HG02678 (cell line): ENCODE results near the gene NODAL.
"Not testable (repeated sequence)": the region's sequence is repeated elsewhere in the genome, so short reads cannot be mapped to it uniquely, and the experiment has no call there.

Source experiments
- ATAC-seq: cut with Tn5 transposase; IDR thresholded peaks from one replicate; pipeline ENCODE4 v1.9.1; 2021; ENCODE audit warnings: mild to moderate bottlenecking, moderate library complexity; ENCODE audit not compliant: unreplicated experiment

The NODAL gene

DNA sequence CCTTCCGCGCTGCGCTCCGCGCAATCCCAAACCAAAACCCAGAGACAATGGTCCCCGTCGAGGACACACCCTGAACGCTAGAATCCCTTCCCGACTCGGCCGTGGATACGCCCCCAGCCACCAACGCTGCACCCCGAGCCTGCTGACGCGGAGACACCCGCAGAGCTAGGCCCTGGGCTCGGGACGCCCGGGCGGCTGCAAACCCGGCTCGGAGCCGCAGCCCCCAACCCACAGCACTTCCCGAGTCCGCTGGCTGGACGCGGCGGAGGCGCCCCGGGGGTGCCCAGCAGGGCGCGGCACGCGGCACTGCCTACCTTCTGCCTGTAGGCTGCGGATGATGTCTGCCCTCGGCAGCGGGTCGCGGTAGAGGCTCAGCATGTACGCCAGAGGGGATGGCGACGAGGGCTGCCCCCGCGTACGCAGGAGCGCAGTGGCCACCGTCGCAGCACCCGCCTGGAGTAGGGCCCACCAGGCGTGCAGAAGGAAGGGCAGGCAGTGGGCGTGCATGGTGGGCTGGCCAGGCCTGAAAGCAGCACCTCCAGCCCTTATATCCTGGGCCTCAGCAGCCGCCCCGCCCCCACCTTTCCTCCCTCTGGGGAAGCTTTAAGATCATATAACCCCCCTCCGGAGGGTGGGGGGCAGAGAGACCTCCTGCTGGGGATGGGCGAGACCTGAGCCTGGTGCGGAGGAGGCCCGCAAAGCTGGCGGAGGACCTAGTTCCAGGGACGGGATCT lies at the start of gene NODAL:
NODAL (minus strand) TSS at position 521 of the 734 bp plus-strand sequence; CDS start at position 507, 14 bp downstream.
- no peak for ATAC-seq

GRCh38 chr10:70490142-70490541 lies 48.7 kb upstream of the NODAL start:
- ATAC-seq = no peak

GRCh38 chr10:70487824-70488223 lies 46.3 kb upstream of the NODAL start:
- ATAC-seq = no peak

- not testable (repeated sequence) for ATAC-seq
Measured at GRCh38 chr10:70483872-70484271, 42.4 kb upstream of the NODAL start.

DNA sequence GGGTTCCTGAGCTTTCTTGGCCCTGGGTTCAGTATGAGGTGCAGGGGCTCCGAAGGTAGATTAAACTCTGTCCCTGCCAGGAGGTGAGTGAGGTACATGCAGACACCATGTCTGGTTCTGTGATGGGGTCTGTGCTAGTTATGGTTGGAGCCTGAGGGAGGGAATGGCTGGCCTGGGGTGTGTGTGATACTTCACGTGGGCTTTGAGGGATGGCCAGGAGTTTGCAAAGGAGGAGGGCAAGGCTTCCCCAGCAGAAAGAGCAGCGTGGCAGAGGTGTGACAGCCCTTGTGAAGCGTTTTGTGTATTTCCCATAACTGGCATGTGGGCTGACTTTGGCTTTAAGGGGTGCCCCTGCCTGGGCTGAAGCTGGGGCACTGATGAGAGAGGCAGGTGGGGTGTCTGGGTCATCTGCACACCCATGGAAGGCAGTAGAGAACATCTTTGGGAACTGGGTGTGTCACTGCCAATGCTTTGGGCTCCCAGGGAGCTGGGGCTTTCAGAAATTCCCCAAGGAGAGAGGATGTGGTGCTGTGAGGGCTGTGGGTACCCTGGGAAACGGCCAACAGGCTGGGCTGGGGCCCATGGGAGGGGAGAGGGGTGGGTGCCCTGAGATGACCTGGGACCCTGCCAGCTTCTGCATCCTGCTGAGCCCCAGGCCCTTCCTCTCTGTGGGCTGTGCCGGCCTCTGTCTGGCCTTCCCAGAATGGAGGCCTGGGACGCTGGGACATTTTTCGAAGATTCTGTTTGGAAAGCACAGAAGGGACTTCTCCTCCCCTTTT lies 41.7 kb upstream of the NODAL start:
- no peak for ATAC-seq

DNA sequence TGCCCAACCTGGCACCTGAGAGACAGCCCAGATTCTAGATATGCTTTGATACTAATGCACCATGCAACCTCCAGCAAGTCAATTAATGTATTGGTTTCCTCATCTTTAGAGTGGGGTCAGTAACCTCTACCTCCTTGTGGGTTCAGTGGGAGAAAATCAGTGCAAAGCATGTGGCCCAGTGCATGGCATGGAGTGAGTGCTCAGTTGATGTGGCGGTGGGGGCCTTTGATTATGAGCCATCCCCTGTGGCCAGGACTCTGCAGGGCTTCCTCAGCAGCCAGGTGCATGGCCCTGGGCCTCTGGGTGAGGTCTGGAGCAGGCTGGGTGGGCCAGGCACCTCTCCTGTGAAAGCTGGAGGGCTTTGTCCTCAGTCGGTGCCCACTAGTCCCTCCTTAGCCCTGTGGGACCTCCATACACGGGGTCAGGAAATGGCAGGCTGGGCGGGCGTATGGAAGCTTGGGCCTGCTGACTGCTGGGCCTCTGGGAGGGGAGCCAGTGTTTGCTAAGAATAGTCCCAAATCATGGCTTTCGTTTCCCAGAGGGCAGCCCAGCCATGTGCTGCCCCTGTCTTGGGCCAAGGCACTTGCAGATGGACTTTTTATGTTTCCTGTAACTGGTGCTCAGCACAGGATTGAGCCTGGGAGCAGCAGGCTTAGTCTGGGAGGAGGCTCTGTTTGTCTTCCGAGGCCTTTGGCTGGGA lies 40.5 kb upstream of the NODAL start:
- ATAC-seq = no peak

DNA sequence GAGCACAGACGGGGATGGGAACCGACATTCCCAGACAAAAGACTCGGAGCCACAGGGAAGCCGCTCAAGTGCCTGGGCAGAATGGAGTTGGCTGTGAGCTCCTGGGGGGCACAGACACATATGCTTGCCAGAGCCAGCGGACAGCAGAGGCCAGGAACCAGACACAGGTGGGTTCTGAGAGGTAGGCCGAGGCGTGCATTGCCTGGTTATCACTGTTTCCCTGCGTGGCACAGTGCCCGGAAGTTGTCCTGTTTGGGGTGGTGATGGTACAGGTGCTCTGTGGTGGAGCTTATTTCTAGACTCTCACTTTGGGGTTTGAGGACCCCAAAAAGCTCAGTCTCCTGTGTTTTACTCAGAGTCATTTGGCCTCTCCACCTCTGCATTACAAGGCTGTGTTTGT lies 39.6 kb upstream of the NODAL start:
- ATAC-seq = no peak

DNA sequence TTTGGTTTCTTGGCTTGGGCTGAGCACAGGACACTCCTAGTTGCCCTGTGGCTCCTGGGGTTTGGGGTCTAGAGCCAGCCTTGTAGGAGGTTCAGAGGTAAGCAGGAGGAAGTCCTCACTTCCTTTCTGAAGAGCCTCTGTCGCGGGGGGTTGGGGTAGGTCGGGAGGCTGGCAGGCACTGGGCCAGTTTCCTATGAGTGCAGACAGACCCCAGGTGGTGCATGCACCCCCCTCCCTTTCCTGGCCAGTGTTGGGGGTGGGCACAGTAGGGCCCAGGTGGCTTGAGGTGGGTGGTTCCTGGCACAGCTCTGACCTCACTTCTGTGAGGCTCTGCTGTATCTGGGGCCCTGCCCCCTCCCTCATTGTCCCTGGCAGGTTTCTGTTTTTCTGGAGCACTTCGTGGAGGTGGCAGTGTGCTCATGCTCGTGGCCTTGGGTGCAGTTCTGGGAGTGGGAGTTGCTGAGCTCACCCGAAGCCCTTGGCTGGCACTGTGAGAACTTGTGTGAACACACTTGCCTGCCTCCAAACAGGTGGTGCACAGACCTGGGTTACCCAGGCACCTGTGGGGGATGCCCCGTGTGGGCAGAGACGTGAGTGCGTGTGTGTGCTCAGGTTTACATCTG lies 38.9 kb upstream of the NODAL start:
- ATAC-seq = no peak

GRCh38 chr10:70479626-70480238 lies 38.3 kb upstream of the NODAL start:
- ATAC-seq = no peak

- no peak for ATAC-seq
Measured at GRCh38 chr10:70479165-70479581, 37.7 kb upstream of the NODAL start.

DNA sequence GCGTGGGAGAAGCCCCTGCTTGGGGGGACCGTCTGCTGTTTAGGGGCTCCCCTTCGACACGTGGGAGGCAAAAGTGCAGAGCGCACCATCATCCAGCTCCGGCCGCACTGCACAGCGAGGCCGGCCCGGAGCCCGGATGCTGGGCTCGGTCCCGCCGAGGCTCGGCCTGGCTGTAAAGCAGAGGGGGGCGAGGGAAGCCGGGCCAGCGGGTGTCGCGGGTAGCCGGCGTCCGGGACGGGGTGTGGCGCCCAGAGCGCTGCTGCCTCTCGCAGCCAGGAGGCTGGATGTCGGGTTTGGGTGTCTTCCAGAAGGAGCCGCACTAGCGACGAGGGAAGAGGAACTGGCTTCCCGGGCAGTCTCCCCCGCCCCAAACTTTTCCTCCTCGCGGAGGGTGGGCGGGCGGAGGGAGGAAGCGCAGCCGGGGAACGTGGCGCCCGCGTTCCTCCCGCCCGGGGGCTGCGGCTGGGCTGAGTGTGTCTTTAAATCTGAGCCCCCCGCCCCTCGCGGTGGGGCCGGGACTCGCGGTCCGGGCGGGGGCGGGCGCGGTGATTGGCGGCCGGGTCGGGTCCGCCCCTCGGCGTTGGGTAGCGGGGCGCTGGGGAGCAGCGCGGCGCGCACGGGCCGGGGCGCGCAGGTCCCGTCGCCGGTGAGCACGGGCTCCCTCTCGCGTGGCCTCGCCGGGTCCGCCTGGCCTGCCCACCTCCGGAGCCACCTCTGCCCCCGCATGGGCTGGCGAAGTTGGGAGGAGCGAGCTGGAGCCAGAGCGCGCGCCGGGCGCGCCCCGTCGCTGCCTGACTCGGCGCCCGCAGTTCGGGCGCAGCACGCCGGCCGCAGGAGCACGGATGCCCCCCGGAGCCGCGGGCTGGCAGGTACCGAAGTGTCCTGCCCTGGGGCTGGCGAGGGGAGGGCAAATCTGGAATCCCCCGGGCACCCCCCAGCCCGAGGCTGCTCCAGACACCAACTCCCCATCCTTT lies 37.0 kb upstream of the NODAL start, which contains the start of gene PALD1:
PALD1 (plus strand) TSS at position 577 of the 974 bp plus-strand sequence. CDS start 47,185 bp downstream, outside the sequence.
- no peak for ATAC-seq

GRCh38 chr10:70477661-70478162 lies 36.2 kb upstream of the NODAL start:
- no peak for ATAC-seq

- no peak for ATAC-seq
Measured at GRCh38 chr10:70476249-70477035, 35.0 kb upstream of the NODAL start.

GRCh38 chr10:70475661-70476060 lies 34.2 kb upstream of the NODAL start:
- no peak for ATAC-seq

GRCh38 chr10:70474780-70475179 lies 33.3 kb upstream of the NODAL start:
- no peak for ATAC-seq

GRCh38 chr10:70472799-70473454 lies 31.4 kb upstream of the NODAL start:
- ATAC-seq = no peak

GRCh38 chr10:70466951-70467350 lies 25.5 kb upstream of the NODAL start:
- ATAC-seq = no peak

DNA sequence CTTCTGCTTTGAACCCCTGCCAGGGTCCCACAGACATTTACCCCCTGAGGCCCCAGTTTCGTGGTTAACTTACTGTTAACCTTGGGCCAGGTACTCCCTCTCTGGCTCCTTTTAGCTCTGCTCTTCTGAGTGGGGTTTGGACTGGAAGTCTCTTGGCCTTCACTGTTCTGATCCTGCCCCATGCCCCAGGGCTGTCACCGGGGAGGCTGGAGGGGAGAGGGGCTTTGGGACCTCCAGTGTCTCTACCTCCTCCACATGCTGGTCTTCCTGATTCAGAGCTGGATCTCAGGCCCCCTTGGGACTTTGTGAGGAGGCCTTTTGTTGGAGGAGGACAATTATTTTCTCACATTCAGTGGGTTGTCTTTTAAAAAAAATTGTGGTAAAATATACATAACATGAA lies 24.4 kb upstream of the NODAL start:
- ATAC-seq = no peak
